ENCODE results near the gene GRAMD1B.

The GRAMD1B gene

GRCh38 chr11:123404676-123405075, 25.4 kb upstream of the GRAMD1B start:
- H3K9me2 ChIP-seq (replicated peaks; ENCODE audit: low read depth, low read length), result no peaks in the 10 kb centered on the region
- H3K9me3 ChIP-seq (ENCODE audit: insufficient read depth, low read depth, low read length), result no peaks in the 10 kb centered on the region
- H4K20me1 ChIP-seq (ENCODE audit: insufficient read depth, low read length, poor library complexity, severe bottlenecking), result no peaks in the 10 kb centered on the region
- no peaks in the 10 kb centered on the region for H3K4me1 ChIP-seq (ENCODE audit: insufficient read depth, low read length, poor library complexity, severe bottlenecking)
- H3F3A ChIP-seq (ENCODE audit: low read depth), result no peaks in the 10 kb centered on the region
- no peak overlapping the region for H3K4me2 ChIP-seq (ENCODE audit: low read depth, low read length, poor library complexity, severe bottlenecking)
- H3K79me2 ChIP-seq (ENCODE audit: insufficient read depth, low read length), result no peaks in the 10 kb centered on the region
- H3K36me3 ChIP-seq (ENCODE audit: insufficient read depth, low read length), result no peaks in the 10 kb centered on the region
- no peak for TF ChIP-seq EZH2phosphoT487 (IDR thresholded peaks at IDR 0.05; ENCODE audit: borderline replicate concordance)
- TF ChIP-seq, protein P1, sequence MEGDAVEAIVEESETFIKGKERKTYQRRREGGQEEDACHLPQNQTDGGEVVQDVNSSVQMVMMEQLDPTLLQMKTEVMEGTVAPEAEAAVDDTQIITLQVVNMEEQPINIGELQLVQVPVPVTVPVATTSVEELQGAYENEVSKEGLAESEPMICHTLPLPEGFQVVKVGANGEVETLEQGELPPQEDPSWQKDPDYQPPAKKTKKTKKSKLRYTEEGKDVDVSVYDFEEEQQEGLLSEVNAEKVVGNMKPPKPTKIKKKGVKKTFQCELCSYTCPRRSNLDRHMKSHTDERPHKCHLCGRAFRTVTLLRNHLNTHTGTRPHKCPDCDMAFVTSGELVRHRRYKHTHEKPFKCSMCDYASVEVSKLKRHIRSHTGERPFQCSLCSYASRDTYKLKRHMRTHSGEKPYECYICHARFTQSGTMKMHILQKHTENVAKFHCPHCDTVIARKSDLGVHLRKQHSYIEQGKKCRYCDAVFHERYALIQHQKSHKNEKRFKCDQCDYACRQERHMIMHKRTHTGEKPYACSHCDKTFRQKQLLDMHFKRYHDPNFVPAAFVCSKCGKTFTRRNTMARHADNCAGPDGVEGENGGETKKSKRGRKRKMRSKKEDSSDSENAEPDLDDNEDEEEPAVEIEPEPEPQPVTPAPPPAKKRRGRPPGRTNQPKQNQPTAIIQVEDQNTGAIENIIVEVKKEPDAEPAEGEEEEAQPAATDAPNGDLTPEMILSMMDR (conservative IDR thresholded peaks at IDR 0.05; ENCODE audit: low read length), result no peak
- no peaks in the 10 kb centered on the region for H3K27me3 ChIP-seq (ENCODE audit: insufficient read depth, low read length, poor library complexity, severe bottlenecking)
- no peak overlapping the region for H3K4me3 ChIP-seq (ENCODE audit: low read length, poor library complexity, severe bottlenecking)
- H3K9ac ChIP-seq (ENCODE audit: low read depth, low read length, poor library complexity, severe bottlenecking), result no peak overlapping the region
- no peak overlapping the region for H2AFZ ChIP-seq (ENCODE audit: low read length)

GRCh38 chr11:123405123-123405592, 24.9 kb upstream of the GRAMD1B start:
- TF ChIP-seq EZH2phosphoT487 (IDR thresholded peaks at IDR 0.05; ENCODE audit: borderline replicate concordance), result no peak
- TF ChIP-seq, protein P1 (conservative IDR thresholded peaks at IDR 0.05; ENCODE audit: low read length), result no peak
- H3K9me2 ChIP-seq (replicated peaks; ENCODE audit: low read depth, low read length), result no peaks in the 10 kb centered on the region

DNA sequence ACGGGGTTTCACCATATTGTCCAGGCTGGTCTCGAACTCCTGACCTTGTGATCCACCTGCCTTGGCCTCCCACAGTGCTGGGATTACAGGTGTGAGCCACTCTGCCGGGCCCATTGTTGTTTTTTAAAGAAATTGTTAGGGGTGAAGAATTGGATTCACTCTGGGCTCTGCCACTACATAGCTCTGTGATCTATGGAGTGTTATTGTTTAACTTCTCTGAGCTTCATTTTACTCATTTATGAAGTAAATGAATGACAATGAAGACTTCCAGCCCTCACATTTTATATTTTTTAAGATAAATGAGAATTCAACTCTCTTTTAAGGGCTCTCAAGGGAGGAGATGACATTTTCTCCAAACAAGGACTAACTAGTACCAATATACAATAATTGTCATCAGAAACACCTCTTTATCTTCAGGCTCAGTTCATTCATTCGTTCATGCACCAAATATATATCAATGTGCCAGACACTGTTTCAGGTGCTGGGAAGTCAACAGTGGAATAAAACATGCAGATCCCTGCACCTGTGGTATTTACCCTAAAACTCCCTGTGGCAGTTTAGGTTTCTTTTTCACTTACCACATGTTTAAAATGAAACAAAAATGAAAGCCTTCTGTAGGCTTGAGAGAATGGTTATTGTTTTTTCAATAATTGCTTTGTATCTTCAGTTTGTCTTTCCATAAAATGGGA, 23.5 kb upstream of the GRAMD1B start:
- H3K79me2 ChIP-seq (ENCODE audit: insufficient read depth, low read length), result no peaks in the 10 kb centered on the region
- no peak overlapping the region for H3K4me2 ChIP-seq (ENCODE audit: low read depth, low read length, poor library complexity, severe bottlenecking)
- no peak overlapping the region for H2AFZ ChIP-seq (ENCODE audit: low read length)
- H3K9me3 ChIP-seq (ENCODE audit: insufficient read depth, low read depth, low read length), result no peaks in the 10 kb centered on the region
- H3F3A ChIP-seq (ENCODE audit: low read depth), result no peaks in the 10 kb centered on the region
- H3K36me3 ChIP-seq (ENCODE audit: insufficient read depth, low read length), result no peaks in the 10 kb centered on the region
- TF ChIP-seq EZH2phosphoT487 (IDR thresholded peaks at IDR 0.05; ENCODE audit: borderline replicate concordance), result no peak
- TF ChIP-seq, protein P1 (conservative IDR thresholded peaks at IDR 0.05; ENCODE audit: low read length), result no peak
- H3K9ac ChIP-seq (ENCODE audit: low read depth, low read length, poor library complexity, severe bottlenecking), result no peak overlapping the region
- no peaks in the 10 kb centered on the region for H3K9me2 ChIP-seq (replicated peaks; ENCODE audit: low read depth, low read length)
- H3K27me3 ChIP-seq (ENCODE audit: insufficient read depth, low read length, poor library complexity, severe bottlenecking), result no peaks in the 10 kb centered on the region
- H4K20me1 ChIP-seq (ENCODE audit: insufficient read depth, low read length, poor library complexity, severe bottlenecking), result no peaks in the 10 kb centered on the region
- no peak overlapping the region for H3K4me3 ChIP-seq (ENCODE audit: low read length, poor library complexity, severe bottlenecking)
- H3K4me1 ChIP-seq (ENCODE audit: insufficient read depth, low read length, poor library complexity, severe bottlenecking), result no peaks in the 10 kb centered on the region

More at GRCh38 chr11:123405123-123405592, 24.9 kb upstream of the GRAMD1B start:
- no peak overlapping the region for H3K9ac ChIP-seq (ENCODE audit: low read depth, low read length, poor library complexity, severe bottlenecking)
- H3K4me2 ChIP-seq (ENCODE audit: low read depth, low read length, poor library complexity, severe bottlenecking), result no peak overlapping the region
- H2AFZ ChIP-seq (ENCODE audit: low read length), result no peak overlapping the region
- no peaks in the 10 kb centered on the region for H3K4me1 ChIP-seq (ENCODE audit: insufficient read depth, low read length, poor library complexity, severe bottlenecking)
- H4K20me1 ChIP-seq (ENCODE audit: insufficient read depth, low read length, poor library complexity, severe bottlenecking), result no peaks in the 10 kb centered on the region
- H3K9me3 ChIP-seq (ENCODE audit: insufficient read depth, low read depth, low read length), result no peaks in the 10 kb centered on the region
- no peaks in the 10 kb centered on the region for H3K27me3 ChIP-seq (ENCODE audit: insufficient read depth, low read length, poor library complexity, severe bottlenecking)
- no peaks in the 10 kb centered on the region for H3K79me2 ChIP-seq (ENCODE audit: insufficient read depth, low read length)
- no peaks in the 10 kb centered on the region for H3K36me3 ChIP-seq (ENCODE audit: insufficient read depth, low read length)
- H3K4me3 ChIP-seq (ENCODE audit: low read length, poor library complexity, severe bottlenecking), result no peak overlapping the region
- H3F3A ChIP-seq (ENCODE audit: low read depth), result no peaks in the 10 kb centered on the region

All from Loucy (cell line).